HG02571 (cell line): ENCODE data around the gene RYR1.
"Not testable (repeated sequence)": the region's sequence is repeated elsewhere in the genome, so short reads cannot be mapped to it uniquely, and the experiment has no call there.

Experiments used
- ATAC-seq: cut with Tn5 transposase; IDR thresholded peaks from one replicate; pipeline ENCODE4 v1.9.1; 2021; ENCODE audit warnings: mild to moderate bottlenecking, moderate library complexity; ENCODE audit not compliant: unreplicated experiment

The RYR1 gene

DNA sequence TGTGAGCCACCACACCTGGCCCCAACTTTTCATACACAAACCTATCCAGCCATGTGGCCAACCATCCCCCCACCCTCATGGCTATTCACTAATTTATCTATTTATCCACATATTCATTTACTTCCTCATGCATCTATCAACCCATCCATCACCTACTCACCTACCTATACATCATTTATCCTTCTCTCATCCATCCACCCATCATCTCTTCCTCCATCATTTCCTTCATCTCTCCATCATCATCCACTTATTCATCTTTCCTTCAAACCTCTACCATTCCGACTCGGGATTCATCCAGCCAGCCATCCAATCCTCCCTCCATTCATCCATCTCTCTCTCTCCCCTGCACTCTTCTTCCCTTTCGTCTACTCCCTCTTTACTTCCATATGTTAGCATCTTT is 54.6 kb downstream of the RYR1 start:
- ATAC-seq, result no peak

DNA sequence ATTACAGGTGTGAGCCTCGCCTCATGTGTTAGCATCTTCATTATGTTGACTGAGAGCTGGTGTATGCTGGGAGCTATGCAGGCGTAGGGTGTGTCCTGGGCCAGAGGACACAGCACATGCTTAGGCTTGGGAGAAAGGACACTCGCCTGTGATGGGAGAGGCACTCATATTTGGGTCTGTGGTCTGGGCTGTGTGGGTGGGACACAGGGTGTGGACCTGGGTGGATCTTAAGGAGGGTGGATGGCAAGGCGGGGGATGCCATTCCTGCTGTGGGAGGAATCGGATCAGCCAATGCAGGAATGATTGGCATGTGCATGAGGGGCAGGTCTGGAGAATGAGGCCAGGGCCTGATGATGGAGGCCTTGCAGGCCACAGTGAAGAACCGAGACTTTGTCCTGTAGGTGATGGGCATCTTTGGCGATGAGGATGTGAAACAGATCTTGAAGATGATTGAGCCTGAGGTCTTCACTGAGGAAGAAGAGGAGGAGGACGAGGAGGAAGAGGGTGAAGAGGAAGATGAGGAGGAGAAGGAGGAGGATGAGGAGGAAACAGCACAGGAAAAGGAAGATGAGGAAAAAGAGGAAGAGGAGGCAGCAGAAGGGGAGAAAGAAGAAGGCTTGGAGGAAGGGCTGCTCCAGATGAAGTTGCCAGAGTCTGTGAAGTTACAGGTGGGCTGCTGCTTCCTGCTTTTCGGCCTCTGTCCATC is 55.4 kb downstream of the RYR1 start:
- no peak for ATAC-seq

DNA sequence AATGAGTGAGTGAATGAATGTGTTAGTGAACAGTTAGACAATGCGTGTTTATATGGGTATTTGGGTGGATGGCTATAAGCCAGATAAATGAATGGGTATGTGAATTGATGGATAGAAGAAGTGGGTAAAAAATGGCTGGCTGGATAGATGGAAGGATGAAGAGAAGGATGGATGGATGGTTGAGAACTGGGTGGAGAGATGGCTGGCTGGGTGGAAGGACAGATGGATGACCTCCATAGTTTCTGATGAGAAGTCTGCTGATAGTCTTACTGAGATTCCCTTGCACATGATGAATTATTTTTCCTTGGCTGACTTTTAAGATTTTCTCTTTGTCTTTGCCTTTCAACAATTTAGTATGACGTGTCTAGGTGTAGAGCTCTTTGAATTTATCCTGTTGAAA is 57.4 kb downstream of the RYR1 start:
- ATAC-seq, result no peak

DNA sequence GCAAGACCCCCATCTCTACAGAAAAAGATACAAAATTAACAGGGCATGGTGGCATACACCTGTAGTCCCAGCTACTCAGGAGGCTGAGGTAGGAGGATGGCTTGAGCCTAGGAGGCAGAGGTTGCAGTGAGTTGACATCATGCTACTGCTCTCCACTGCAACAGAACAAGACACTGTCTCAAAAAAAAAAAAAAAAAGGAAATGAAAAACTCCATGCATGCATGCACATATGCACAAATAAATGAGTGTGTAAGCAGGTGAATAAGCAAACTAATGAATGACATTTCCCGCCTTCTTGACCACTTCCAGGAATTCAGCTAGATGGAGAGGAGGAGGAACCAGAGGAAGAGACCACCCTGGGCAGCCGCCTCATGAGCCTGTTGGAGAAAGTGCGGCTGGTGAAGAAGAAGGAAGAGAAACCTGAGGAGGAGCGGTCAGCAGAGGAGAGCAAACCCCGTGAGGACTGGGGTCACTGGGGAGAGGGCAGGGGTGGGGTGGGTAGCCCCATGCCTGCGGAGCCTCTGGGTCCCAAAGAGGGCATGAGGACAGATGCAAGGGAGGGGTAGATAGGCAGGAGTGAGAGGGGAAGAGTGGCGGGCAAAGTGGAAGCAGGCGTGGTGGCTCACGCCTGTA is 58.8 kb downstream of the RYR1 start:
- ATAC-seq, result no peak

DNA sequence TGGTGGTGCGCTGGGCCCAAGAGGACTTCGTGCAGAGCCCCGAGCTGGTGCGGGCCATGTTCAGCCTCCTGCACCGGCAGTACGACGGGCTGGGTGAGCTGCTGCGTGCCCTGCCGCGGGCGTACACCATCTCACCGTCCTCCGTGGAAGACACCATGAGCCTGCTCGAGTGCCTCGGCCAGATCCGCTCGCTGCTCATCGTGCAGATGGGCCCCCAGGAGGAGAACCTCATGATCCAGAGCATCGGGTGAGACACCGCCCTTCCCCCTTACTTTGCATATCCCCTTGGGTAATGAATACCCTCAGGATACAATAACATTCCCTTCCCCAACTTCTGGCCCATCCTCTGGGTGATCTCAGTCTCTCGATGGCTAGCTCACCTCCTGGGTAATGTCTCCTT is 60.9 kb downstream of the RYR1 start:
- no peak for ATAC-seq

DNA sequence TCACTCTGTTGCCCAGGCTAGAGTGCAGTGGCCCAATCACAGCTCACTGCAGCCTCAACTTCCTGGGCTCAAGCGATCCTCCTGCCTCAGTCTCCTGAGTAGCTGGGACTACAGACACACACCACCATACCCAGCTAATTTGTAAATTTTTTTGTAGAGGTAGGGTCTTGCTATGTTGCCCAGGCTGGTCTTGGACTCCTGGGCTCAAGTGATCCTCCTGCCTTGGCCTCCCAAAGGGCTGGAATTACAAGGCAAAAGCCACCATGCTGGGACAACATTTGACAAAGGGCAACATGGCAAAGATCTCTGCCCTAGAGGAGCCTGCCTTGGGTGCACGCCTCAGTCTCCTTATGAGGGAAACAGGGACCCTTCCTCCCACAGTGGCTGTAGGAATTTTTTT is 61.9 kb downstream of the RYR1 start:
- not testable (repeated sequence) for ATAC-seq

DNA sequence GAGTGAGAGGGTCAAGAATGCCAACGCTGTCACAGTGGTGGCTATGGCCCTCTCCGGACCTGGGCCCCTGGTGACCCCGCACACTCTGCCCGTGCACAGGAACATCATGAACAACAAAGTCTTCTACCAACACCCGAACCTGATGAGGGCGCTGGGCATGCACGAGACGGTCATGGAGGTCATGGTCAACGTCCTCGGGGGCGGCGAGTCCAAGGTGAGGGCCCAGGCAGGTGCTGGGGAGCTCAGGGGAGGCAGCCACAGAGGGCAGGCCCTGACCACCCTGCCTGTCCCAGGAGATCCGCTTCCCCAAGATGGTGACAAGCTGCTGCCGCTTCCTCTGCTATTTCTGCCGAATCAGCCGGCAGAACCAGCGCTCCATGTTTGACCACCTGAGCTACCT is 62.6 kb downstream of the RYR1 start:
- no peak for ATAC-seq

DNA sequence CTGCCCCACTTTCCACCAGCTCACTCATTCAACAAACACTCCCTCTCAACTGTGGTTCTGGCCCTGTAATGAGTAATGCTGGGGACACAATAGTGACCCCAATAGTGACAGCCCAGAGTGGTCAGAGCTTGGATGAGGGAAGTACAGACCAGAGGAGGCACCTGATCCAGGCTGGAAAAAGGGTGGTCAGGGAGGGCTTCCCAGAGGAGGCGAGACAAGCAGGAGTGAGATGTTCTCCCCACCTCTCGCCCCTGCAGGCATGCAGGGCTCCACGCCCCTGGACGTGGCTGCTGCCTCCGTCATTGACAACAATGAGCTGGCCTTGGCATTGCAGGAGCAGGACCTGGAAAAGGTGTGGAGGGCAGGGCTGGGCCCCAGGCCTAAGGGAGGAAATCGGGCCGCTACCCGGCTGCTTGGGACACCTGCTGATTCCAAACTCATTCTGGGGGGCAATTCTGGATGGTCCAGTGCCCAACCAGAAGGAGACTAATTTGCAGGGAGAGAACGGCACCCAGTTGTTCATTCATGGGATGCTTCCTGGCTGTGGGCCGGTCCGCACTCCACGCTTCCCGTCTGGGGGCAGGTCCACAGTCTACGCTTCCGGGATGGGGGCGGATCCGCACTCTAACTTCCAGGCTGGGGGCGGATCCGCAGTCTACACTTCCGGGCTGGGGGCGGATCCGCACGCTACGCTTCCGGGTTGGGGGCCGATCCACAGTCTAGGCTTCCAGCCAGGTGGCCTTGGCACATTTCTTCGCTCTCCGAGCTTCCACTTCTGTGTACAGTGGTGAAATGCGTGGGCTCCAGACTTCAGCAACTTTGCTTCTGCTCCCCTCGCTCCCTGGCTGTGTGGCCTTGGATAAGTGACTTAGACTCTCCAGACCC is 63.4 kb downstream of the RYR1 start:
- ATAC-seq, result no peak

DNA sequence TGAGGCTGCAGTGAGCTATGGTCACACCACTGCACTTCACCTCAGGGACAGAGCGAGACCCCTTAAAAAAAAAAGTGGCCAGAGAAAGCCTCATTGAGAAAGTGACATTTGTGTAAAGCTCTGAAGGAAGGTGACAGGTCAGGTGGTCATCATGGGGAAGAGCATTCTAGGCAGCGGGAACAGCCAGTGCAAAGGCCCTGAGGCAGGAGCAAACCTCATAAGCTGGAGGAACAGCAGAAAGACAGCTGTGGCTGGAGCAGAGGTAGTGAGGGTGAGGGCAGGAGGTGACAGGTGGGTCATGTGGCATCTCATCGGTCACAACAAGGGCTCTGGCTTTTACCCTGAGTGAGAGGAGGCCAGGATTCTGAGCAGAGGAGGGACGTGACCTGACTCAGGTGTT is 64.4 kb downstream of the RYR1 start:
- ATAC-seq, result no peak

DNA sequence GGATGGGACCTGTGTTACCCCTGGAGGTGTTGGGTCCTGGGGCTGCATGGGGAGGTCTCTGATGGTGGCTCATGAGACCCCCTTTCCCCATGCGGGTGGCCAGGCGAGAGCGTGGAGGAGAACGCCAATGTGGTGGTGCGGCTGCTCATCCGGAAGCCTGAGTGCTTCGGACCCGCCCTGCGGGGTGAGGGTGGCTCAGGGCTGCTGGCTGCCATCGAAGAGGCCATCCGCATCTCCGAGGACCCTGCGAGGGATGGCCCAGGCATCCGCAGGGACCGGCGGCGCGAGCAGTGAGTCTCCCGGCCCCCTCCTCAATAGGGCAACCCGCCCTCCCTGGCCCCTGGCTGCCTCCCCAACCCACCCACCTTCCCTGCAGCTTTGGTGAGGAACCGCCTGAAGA is 66.0 kb downstream of the RYR1 start:
- no peak for ATAC-seq

DNA sequence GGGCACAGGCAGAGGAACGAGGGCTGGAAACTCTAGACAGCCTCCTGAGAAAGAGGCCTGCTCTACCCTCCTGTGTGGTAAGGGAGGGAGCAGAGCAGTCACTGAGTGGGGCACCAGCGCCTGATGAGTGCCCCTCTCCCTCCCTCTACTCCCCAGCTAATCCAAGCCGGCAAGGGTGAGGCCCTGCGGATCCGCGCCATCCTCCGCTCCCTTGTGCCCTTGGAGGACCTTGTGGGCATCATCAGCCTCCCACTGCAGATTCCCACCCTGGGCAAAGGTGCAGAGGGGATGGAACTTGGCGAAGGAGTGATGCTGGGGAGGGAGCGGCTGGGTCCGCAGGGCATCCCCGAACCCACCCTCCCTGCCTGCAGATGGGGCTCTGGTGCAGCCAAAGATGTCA is 67.0 kb downstream of the RYR1 start:
- no peak for ATAC-seq

DNA sequence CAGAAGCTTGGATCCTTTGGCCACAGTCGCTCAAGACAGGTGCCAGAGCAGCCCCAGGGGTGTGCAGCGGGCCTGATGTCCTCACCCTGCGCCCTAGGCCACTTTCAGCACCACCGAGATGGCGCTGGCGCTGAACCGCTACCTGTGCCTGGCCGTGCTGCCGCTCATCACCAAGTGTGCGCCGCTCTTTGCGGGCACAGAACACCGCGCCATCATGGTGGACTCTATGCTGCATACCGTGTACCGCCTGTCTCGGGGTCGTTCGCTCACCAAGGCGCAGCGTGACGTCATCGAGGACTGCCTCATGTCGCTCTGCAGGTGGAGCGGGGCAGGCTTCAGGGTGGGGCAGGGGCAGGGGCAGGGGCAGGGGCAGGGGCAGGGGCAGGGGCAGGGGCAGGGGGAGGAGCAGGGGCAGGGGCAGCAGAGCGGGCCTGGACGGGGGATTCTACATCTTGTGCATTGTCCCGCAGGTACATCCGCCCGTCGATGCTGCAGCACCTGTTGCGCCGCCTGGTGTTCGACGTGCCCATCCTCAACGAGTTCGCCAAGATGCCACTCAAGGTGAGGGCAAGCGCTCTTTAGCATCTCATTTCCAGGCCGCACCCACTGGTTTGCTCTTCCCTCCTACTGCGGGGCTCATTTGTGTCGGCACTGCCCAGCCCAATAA is 69.1 kb downstream of the RYR1 start:
- no peak for ATAC-seq

DNA sequence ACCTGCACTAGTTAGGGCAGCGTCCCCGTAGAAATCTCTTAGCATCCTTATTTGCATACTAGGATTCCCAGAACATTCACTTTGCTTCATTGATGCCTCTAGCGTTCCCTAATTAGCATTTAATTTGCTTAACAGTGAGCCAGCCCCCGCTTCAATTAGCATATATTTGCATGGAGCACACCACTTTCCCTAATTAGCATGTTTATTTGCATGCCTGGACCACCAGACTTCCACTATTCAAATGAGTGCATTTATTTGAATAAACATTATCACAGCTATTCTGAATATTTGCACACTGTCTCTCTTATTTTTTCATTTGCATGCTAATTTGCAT is 69.6 kb downstream of the RYR1 start:
- no peak for ATAC-seq

DNA sequence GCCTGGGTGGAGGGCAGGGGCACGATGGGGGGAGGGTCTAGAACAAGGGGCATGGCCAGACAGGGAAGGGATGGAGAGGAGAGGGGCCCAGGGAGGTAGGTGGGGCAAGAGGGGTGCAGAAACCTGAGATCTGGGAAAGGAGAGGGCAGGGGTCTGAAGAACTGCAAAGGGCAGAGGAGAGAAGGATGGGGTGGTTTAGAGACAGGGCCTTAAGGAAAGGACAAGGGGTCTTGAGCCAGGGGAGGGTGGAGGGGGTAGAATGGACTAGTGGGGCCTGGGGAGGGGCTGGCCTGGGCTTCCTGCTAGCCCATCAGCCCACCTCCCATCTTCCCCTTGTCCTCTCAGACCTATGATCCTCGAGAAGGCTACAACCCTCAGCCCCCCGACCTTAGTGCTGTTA is 72.5 kb downstream of the RYR1 start:
- ATAC-seq, result no peak

DNA sequence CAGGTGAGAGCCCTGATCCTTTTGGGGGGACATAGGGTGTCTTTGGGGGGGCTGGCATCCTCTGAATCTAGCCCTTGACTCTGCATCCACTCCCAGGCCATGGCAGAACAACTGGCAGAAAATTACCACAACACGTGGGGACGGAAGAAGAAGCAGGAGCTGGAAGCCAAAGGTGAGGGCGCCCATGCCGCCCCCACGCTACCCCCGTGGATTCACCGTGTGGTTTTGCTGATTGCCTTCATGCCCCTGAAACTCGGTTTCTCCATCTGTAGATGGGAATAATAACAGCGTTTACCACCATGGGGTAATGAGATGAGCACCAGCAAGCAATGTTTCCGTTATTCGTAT is 72.9 kb downstream of the RYR1 start:
- ATAC-seq, result no peak

DNA sequence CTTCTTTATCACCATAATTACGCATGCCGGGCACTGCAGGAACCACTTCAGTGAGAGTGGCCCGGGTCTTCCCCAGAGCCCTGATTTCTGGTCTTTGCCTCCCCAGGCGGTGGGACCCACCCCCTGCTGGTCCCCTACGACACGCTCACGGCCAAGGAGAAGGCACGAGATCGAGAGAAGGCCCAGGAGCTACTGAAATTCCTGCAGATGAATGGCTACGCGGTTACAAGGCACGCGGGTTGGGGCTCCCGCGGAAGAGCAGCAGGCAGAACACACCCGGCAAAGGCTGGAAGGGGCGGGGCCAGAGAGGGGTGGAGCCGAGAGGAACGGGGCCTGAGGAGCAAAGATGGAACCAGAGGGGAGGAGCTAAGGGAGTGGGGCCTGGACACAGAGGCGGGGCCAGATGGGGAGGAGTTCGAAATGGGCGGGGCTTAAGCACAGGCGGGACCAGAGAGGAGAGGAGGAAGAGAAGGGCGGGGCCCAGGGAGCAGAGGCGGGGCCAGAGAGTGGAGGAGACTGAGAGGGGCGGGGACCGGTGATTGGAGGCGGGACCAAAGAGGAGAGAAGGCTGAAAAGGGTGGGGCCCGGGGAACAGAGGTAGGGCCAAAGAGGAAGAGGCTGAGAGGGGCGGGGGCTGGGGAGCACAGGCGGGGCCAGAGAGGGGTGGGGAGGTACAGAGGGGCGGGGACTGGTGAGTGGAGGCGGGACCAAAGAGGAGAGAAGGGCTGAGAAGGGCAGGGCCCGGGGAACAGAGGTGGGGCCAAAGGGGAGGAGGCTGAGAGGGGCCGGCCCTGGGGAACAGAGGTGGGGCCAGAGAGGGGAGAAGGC is 73.4 kb downstream of the RYR1 start:
- peak; percentile 41 for ATAC-seq

DNA sequence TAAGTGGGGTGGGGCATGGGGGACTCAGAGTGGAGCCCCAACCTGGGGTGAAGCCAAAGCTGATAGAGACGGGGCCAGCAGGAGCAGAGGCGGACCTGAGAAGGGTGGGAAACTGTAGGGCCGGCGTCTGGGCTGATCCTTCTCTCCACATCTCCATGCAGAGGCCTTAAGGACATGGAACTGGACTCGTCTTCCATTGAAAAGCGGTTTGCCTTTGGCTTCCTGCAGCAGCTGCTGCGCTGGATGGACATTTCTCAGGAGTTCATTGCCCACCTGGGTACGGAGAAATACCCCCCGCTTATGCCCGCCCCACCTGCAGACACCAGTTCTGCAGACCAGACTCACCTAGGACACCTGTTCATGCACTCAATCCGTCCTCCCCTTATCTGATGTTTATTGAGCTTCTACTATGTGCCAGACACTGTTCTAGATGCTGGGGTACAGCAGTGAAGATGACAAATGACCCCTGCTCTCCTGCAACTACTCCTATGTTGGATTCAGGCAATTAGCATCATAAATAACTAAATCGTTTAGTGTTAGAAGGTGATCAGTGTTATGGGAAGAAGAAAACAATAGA is 74.1 kb downstream of the RYR1 start:
- no peak for ATAC-seq

DNA sequence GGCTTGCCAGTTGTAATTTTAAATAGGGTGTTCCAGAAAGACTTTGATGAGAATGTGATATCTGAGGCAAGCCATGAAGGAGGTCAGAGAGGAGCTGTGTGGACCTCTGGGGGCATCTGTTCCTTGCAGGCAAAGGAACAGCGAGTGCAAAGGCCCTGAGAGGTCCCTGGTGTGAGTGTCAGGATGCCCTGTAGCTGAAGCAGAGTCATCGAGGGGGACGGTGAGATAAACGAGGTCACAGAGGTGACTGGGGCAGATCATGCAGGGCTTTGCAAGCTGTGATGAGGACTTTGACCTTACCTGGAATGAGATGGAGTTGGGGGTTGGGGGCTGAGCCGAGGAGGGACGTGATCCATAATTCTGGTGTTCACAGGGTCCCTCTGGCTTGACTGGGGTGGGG is 75.0 kb downstream of the RYR1 start:
- ATAC-seq, result no peak

DNA sequence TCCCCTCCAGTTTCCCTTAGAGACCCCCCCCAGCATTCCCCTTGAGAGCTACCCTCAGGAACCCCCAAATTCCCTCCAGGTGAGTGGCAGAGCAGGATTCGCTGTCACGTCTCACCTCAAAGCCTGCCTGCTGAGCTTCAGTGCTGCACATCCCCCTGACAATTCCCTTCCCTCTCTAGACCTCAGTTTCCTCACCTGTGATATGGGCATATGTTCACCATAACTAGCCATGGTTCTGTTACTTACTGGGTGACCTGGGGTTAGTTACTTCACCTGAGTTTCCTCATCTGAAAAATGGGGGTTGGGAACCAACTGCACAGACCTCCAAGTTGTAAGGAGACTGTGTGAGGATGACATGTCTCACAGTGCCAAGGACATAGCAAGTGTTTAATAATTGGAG is 75.5 kb downstream of the RYR1 start:
- no peak for ATAC-seq

DNA sequence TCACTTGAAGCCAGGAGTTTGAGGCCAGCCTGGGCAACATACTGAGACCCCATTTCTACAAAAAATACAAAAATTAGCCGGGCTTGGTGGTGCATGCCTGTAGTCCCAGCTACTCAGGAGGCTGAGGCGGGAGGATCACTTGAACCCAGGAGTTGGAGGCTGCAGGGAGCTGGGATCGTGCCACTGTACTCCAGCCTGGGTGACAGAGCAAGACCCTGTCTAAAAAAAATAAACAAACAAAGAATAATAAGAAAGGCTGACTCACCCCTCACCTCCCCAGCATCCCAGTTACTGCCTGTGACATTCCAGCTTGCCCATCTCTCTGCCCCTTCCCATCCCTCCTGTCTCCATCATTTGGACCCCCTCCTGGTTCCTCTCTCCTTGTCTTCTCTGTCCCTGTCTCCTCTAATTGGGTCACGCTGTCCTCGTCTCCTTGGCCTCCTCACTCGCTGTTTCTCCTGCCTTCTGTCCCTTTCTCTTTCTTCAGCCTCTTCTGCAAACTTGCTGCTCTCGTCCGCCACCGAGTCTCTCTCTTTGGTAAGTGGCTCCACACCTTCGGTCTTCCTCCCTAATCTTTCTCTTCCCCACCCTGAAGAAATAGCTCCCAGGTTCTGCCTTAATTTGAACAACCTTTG is 77.7 kb downstream of the RYR1 start:
- no peak for ATAC-seq
